ENCODE results near the gene ITPKC.

The ITPKC gene

GRCh38 chr19:40733149-40733548 lies 16.2 kb downstream of the ITPKC start:
- ATAC-seq: no peak
- no peak for TF ChIP-seq POU6F1 (CRISPR knock-in tag; IDR thresholded peaks at IDR 0.05; ENCODE audit: borderline replicate concordance, low read depth)
- no peak for TF ChIP-seq OSR1 (CRISPR knock-in tag; IDR thresholded peaks at IDR 0.05)
- no peak for TF ChIP-seq ISL1 (CRISPR knock-in tag; IDR thresholded peaks at IDR 0.05)
- no peak for TF ChIP-seq ESRRG (CRISPR knock-in tag; IDR thresholded peaks at IDR 0.05)
- no peak for TF ChIP-seq ZFP3 (CRISPR knock-in tag; IDR thresholded peaks at IDR 0.05)
- TF ChIP-seq ZC3H10 (CRISPR knock-in tag; IDR thresholded peaks at IDR 0.05): no peak
- no peak for TF ChIP-seq CREB5 (CRISPR knock-in tag; IDR thresholded peaks at IDR 0.05; ENCODE audit: low read depth)
- TF ChIP-seq PATZ1 (CRISPR knock-in tag; IDR thresholded peaks at IDR 0.05; ENCODE audit: borderline replicate concordance): no peak
- TF ChIP-seq ZFP30 (CRISPR knock-in tag; IDR thresholded peaks at IDR 0.05): no peak
- TF ChIP-seq TSHZ2 (CRISPR knock-in tag; IDR thresholded peaks at IDR 0.05): no peak

GRCh38 chr19:40735013-40735771 lies 18.3 kb downstream of the ITPKC start:
- ATAC-seq: no peak
- TF ChIP-seq TCF4 (CRISPR knock-in tag; IDR thresholded peaks at IDR 0.05; ENCODE audit: borderline replicate concordance) (no peak), POU6F1 (CRISPR knock-in tag; IDR thresholded peaks at IDR 0.05; ENCODE audit: borderline replicate concordance, low read depth) (no peak), TSHZ2 (CRISPR knock-in tag; IDR thresholded peaks at IDR 0.05) (no peak), GLIS3 (CRISPR knock-in tag; IDR thresholded peaks at IDR 0.05) (no peak), ZNF70 (CRISPR knock-in tag; IDR thresholded peaks at IDR 0.05) (no peak), SNAI2 (CRISPR knock-in tag; IDR thresholded peaks at IDR 0.05) (no peak), ISL1 (CRISPR knock-in tag; IDR thresholded peaks at IDR 0.05) (no peak), OSR1 (CRISPR knock-in tag; IDR thresholded peaks at IDR 0.05) (no peak), ZC3H10 (CRISPR knock-in tag; IDR thresholded peaks at IDR 0.05) (no peak), CREB5 (CRISPR knock-in tag; IDR thresholded peaks at IDR 0.05; ENCODE audit: low read depth) (no peak), CSRNP3 (CRISPR knock-in tag; IDR thresholded peaks at IDR 0.05) (no peak), ZNF565 (CRISPR knock-in tag; conservative IDR thresholded peaks at IDR 0.05; ENCODE audit: low read depth) (no peak), ARNTL (CRISPR knock-in tag; IDR thresholded peaks at IDR 0.05; ENCODE audit: borderline replicate concordance, low read depth) (no peak)
